GM19467 (cell line): Measurements from ENCODE around the gene TIMP4.

Experiments used
- ATAC-seq: cut with Tn5 transposase; IDR thresholded peaks from one replicate; pipeline ENCODE4 v1.9.1; 2021; ENCODE audit warnings: mild to moderate bottlenecking, moderate library complexity; ENCODE audit not compliant: unreplicated experiment

TIMP4 gene

GRCh38 chr3:12158387-12159226, at the start of gene TIMP4:
Gene TIMP4, minus strand, starts transcription at chr3:12158912. Its CDS starts 72 bp downstream, at chr3:12158840.
- ATAC-seq = no peak

GRCh38 chr3:12205171-12205570, 46.5 kb upstream of the TIMP4 start:
- no peak for ATAC-seq

GRCh38 chr3:12201813-12202212, 43.1 kb upstream of the TIMP4 start:
- ATAC-seq = no peak

DNA sequence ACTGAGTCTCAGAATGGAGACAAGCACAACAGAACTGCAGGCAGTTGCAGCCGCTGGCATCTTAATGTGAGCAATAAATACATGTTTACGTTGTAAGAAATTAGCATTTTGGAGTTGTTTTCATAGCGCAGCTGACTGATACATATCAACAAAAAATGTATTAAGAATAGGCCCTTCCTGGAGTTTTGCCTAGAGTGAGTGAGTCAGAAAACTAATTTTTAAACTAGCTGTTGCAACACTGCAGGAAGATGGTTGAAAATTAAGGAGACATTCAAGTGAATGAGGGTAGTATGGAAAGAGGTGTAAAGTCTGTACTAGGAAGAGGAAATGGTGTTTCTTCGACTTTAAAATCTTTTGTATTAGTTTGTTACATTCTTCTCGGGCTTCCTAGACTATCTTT, 39.6 kb upstream of the TIMP4 start:
- ATAC-seq = no peak

DNA sequence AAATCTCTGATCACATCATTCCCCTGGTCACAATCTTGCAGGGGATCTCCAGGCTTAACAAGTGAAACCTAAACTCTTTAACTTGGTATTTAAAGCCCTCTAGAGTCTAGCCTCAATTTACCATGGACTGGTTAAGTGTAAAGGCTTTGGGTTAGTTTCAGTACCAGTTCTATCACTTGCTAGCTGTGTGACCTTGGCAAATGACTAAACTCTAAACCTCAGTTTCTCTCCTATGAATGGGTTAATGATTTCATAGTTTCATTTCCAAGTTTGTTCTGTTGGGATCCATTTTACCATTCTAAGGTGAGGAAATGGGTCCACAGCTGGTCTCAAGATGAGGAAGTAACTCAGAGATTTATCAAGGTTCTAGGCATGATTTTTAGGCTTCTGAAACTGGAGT, 38.8 kb upstream of the TIMP4 start:
- ATAC-seq = no peak

DNA sequence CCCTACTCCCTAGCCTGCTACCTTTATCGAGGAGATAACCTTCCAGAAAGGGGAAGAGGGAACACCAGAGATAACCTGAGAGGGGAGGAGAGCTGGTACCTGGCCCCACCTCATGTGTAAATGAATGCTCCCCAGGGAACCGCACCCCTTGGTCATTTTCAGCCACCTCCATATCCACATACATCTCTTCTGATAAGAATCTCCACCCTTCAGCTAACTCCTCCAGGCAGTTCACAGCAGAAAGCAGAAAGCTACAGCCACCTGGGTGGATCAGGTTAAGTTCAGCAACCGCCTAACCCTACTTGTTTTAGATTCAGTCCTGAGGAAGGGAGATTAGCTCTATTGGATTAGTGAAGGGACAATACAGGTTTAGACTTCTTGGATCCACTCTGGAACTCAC, 38.0 kb upstream of the TIMP4 start:
- no peak for ATAC-seq

DNA sequence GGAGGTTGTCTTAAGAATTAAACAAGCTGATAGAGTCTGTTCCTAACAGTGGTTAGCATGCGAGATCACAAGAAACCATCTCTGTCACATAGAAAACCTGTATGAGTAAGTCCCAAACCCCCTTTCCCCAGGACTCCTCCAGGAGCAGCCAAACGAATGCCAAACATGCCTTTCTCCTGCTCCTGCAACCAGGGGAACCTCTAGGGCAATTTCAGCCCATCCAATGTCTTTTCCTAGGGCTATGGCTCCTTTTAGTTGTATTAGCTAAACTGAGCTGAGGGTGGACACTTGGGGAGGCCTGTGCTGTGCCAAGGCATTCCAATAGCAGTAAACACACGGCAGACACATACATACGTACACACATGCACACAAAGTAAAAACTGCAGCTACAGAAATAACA, 36.5 kb upstream of the TIMP4 start:
- ATAC-seq = no peak

DNA sequence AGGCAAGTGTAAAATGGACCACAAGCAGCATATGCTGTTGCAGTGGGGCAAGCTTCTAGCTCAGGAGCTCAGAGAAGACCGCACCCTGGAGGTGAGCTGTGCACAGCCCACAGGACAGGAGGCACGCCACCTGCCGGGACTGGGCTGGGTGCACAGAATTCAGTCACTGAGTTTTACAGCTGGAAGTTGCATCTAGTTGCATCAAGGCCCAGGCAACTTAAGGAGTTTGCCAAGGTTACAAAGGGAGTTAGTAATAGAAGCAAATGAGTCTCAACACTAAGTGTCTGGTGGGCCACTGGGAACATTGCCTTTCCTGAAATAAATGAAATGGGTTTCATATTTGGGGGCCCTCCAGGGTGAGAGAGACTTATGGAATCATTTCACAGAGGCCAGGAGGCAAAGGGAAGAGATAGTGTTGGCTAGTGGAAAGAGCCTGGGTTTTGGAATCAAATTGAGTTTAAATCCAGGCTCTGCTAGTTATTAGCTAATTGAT, 36.0 kb upstream of the TIMP4 start:
- peak; percentile 47 for ATAC-seq

- ATAC-seq = peak; percentile 24
Measured at GRCh38 chr3:12194209-12194608, 35.5 kb upstream of the TIMP4 start.

GRCh38 chr3:12193485-12194165, 34.9 kb upstream of the TIMP4 start:
- peak; percentile 39 for ATAC-seq

GRCh38 chr3:12192655-12193484, 34.2 kb upstream of the TIMP4 start:
- ATAC-seq = no peak

DNA sequence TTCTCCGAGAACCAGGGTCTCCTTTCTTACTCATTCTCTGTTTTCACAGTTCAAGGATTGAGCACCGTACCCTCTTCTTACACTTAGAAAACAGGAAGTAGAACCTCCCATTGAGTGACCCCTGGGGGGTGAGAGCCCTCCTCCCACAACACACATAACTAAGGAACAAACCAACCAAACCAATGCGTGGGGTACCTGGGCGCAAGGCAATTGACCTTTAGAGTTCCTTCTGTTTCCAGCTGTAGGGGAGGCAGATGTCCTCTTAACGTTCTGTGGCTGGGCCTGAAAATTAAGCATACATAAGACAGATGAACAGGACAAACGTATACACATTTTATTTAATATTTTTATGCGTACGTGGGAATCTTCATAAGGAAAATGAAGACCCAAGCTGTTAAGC, 33.5 kb upstream of the TIMP4 start:
- no peak for ATAC-seq

- ATAC-seq = no peak
Measured at GRCh38 chr3:12191559-12191958, 32.8 kb upstream of the TIMP4 start.

GRCh38 chr3:12190832-12191231, 32.1 kb upstream of the TIMP4 start:
- no peak for ATAC-seq

- no peak for ATAC-seq
Measured at GRCh38 chr3:12190221-12190807, 31.6 kb upstream of the TIMP4 start.

DNA sequence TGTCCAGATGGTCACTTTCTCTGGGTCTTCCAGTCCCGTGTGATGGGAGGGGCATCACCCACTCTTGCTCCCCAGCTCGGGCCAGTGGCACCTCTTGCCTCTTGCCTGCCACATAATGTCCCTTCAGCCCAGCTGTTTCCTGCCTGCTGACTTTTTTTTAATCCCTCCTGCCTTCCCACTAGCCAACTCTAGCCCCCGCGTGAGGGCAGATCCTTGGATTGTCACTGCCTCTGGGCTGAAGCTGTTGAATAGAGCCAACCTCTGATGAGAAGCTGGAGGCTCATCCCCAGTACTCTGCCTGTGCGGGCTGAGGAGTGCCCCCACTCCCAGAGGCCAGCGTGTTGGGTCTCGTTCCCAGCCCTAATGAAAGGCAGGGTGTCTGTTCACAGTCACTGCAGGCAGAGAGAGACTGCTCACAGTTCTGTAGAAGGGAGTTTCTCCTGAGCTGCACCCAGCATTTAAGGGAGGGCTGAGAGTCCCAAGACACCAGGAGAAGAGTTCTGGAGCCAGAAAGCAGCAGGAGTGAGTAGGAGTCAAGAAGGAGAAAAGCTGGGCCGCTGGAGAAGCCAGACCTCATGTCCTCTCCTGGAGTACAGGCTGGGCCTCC, 30.1 kb upstream of the TIMP4 start:
- no peak for ATAC-seq

GRCh38 chr3:12188328-12188648, 29.6 kb upstream of the TIMP4 start:
- no peak for ATAC-seq

GRCh38 chr3:12187448-12188327, 29.0 kb upstream of the TIMP4 start:
- ATAC-seq = peak; percentile 51

DNA sequence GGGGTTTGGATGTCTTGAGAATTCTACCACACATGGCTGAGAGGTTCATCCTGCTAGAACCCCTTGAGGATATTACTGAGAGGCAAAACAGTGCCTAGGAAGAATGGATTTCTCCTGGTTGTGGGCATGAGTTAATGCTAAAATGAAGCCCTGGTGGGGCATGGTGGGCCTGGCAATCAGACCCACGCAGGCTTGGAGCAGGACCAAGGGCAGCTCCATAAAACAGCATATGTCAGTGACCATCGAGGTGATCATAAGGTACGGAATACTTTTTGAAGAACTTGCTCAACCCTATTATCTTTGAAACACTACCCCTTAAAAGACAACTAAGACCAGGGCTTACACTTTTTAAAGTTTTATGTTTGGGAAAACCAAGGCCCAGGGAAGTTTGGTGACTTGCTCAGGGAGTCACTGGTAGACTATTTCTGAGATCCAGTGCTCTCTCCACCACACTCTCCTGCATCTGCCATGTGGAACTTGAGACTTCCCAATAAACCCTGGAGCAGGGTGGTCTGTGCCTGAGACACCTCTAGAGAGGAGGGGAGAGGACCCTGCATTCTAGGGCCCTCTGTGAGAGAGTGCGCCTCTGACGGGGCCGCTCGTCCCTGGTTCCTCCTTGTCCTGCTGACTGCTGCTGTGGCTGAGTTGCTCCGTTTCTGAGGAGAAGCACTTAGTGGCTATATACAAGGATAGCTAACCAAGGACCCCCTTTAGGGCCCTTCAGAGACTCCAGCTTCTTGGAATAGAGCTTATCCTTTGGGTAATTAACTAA, 28.0 kb upstream of the TIMP4 start:
- ATAC-seq = no peak
